ENCODE data around the gene TCERG1L.
"Not testable (repeated sequence)": the region's sequence is repeated elsewhere in the genome, so short reads cannot be mapped to it uniquely, and the experiment has no call there.

The TCERG1L gene

GRCh38 chr10:131086094-131086493, 225.4 kb downstream of the TCERG1L start:
- DNase-seq (ENCODE audit: low read depth, low spot score) = no peak

- no peak for DNase-seq (ENCODE audit: low read depth, low spot score)
Measured at GRCh38 chr10:131085091-131085860, 226.2 kb downstream of the TCERG1L start.

- DNase-seq (ENCODE audit: low read depth, low spot score) = no peak
Measured at GRCh38 chr10:131084791-131085090, 226.8 kb downstream of the TCERG1L start.

DNA sequence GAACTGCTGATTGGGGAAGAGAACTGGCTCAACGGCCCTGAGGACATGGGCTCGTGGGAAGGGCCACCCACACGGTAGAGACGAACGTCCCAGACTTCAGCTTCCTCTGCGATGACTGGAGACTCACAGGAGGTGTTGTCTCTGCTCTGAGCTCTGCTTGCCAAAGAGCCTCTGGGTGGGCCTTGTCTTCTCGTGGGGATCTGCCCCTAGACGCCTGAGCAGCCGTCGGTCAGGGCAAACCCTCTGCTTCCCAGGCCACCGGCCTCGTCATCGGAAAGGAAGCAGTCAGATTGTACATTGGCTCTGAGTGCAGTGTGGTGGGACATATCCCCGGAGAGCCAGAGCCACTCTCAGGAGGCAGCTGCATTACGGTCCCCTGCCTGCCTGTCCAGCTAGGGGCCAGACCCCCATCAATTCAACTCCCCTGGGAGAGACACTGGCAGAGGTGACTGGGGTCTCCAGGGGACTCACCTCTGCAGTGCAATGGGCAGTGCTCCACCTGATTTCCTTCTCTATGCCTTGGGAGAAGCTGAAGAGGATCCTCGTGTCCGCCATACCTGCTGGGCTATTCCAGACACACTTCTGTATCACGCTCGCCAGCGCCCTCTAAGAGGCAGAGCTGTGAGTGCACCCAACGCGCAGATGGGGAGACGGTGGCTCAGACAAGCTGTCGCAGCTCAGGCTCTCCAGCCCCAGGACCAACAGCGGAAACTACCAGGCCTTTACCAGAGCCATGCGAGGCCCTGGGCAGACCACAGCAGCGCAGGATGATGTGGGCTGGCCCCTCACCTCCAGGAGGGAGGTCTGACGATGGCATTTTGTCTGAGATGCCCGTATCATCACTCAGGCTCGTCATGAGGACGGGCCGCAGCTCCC, 227.4 kb downstream of the TCERG1L start:
- no peak for DNase-seq (ENCODE audit: low read depth, low spot score)

DNA sequence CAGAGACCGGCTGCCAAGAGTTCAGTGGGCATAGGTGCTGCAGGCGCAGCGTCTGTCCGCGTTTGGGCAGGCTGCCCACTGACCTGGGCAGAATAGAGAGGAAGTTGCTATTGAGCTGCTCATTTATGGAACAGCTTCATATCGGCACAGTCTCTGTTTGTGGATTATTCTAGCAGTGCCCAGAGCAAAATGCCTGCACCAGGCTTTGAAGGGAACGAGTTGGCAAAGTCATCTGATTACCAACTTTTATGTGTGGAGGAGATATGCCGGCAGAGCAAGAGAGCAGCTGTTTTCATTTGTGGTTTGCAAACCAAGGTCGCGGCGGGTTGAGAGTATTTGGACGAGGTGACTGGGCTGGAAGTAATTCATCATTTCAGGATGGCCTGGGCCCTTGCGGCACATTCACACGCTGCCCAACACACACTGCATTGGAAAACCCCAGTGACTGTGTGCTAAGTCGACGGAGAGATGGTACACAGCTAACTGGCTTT, 228.5 kb downstream of the TCERG1L start:
- no peak for DNase-seq (ENCODE audit: low read depth, low spot score)

GRCh38 chr10:131082201-131082850, 229.2 kb downstream of the TCERG1L start:
- DNase-seq (ENCODE audit: low read depth, low spot score) = no peak

GRCh38 chr10:131081786-131082185, 229.7 kb downstream of the TCERG1L start:
- DNase-seq (ENCODE audit: low read depth, low spot score) = no peak

GRCh38 chr10:131081376-131081775, 230.1 kb downstream of the TCERG1L start:
- no peak for DNase-seq (ENCODE audit: low read depth, low spot score)

DNA sequence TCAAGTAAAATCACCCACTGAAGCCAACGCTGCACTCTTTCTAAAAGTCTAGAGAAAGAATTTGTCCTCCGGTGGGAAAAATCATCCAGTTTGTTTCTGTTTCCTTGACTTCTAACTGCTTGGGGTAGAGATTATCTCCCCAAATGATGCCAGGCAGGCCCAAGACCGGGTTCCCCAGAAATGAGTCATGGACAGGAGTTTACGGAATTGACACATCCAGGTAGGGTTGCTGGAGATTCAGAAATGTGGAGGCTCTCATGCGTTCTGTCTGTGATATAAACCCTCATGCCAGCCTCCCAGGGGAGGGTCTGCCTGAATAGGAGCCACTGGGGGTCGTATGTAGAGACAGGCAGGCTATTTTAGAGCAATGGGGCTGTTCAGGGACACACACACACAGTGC, 230.9 kb downstream of the TCERG1L start:
- no peak for DNase-seq (ENCODE audit: low read depth, low spot score)

- DNase-seq (ENCODE audit: low read depth, low spot score) = no peak
Measured at GRCh38 chr10:131079314-131079713, 232.2 kb downstream of the TCERG1L start.

- not testable (repeated sequence) for DNase-seq (ENCODE audit: low read depth, low spot score)
Measured at GRCh38 chr10:131078882-131079280, 232.6 kb downstream of the TCERG1L start.

- DNase-seq (ENCODE audit: low read depth, low spot score) = no peak
Measured at GRCh38 chr10:131078131-131078881, 233.2 kb downstream of the TCERG1L start.

GRCh38 chr10:131077724-131078123, 233.8 kb downstream of the TCERG1L start:
- no peak for DNase-seq (ENCODE audit: low read depth, low spot score)

- no peak for DNase-seq (ENCODE audit: low read depth, low spot score)
Measured at GRCh38 chr10:131077031-131077430, 234.5 kb downstream of the TCERG1L start.

DNA sequence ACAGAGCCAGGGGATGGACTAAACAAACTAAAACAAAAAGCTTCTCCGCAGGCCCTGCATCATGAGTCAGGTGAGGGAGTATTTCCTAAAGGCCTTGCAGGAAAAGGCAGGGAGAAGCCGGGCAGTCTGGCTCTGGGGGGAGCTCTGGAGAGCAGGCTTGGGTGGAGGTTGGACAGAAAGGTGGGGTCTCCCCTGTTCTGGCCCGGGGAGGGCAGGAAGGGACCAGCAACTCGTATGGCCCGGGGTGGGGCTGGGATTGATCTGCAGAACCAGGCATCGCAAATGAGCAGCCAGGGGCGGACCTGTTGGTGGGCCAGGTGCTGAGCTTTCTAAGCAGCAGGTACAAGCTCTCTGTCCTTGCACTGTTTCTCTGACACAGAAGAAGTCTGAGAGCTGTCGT, 235.2 kb downstream of the TCERG1L start:
- no peak for DNase-seq (ENCODE audit: low read depth, low spot score)

GRCh38 chr10:131075218-131075770, 236.2 kb downstream of the TCERG1L start:
- DNase-seq (ENCODE audit: low read depth, low spot score) = no peak

DNA sequence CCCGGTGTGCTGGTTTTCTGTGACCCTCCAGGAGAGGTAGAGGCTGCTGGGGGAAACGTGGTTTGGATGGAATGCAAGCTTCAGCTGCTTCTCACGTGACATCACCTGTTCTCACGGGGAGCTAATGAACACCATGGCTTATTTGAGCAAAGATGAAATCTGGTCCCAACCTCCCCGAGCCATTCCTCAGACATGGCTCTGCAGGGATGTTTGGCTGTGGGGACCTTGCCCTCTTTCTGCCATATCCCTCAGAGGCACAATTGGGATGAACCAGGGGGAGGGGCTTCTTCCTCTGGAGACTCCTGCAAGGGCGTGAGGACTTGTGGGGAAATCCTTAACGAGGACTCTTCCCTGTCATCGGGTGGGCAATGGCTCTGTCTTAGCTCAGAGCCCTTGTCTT, 236.8 kb downstream of the TCERG1L start:
- DNase-seq (ENCODE audit: low read depth, low spot score) = no peak

- no peak for DNase-seq (ENCODE audit: low read depth, low spot score)
Measured at GRCh38 chr10:131073469-131074035, 238.0 kb downstream of the TCERG1L start.

GRCh38 chr10:131072651-131073468, 238.7 kb downstream of the TCERG1L start:
- DNase-seq (ENCODE audit: low read depth, low spot score) = no peak

- no peak for DNase-seq (ENCODE audit: low read depth, low spot score)
Measured at GRCh38 chr10:131071721-131072120, 239.8 kb downstream of the TCERG1L start.
